ENCODE results near the gene TCEA3.
A peak's percentile ranks its signal among the peaks of the same experiment; 100 is the strongest.

Gene TCEA3

DNA sequence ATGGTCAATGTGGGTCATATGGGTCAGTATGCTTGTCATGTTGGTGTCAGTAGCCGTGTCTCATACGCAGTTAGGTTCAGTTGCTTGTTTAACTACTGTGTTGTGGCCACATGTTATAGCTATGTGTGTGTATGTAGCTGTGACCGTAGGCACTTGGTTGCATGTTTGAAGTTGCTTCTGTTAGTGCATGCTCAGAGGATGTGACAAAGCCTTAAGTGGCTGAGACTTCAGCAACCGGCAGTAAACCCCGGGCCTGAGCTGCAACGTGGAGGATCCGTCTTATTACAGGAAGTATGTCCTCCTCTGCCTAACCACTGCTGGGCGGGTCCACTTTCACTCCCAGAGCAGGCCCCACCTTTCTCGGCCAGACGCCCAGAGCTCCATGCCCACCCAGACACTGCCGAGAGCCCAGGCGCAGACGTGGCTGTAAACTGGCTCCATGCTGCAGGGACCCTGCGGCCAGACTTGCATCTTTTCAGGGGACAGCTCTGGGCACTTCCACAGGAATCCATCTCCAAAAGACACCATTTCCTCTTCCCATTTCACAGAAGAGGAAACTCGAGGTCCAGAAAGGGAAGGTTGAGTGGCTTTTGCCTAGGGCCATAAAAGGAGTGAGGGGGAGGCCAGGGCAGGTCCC lies 2.2 kb downstream of the TCEA3 start:
- H3K4me3 ChIP-seq (ENCODE audit: low read length): no peak overlapping the region
- no peak for TF ChIP-seq CTCF (conservative IDR thresholded peaks at IDR 0.05; ENCODE audit: low read depth, low read length)
- no peak for DNase-seq (ENCODE audit: low read depth)

DNA sequence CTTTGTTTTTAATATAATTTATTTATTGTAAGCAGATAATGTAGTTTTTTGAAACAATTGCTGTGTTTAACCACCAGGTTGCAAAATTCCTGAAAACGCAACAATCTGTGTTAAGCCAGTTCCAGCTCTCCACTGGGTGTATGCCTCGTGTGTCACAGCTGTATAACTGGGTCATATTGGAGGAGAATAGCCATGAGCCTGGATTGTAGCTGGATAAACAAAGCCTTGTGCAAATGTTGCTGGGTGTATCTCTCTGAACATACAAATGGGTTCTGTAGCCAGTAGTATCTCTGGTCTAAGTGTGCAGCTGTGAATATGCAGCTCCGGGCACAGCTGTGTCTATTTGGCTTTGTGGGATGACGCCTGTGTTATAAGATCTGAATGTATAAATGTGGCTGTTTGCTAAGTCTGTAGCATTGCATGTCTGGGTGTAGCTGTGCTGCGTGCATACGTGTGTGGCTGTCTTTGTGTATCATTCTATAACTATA lies 2.8 kb downstream of the TCEA3 start:
- TF ChIP-seq CTCF (conservative IDR thresholded peaks at IDR 0.05; ENCODE audit: low read depth, low read length): peak; percentile 18
- no peak overlapping the region for H3K4me3 ChIP-seq (ENCODE audit: low read length)
- DNase-seq (ENCODE audit: low read depth): no peak

DNA sequence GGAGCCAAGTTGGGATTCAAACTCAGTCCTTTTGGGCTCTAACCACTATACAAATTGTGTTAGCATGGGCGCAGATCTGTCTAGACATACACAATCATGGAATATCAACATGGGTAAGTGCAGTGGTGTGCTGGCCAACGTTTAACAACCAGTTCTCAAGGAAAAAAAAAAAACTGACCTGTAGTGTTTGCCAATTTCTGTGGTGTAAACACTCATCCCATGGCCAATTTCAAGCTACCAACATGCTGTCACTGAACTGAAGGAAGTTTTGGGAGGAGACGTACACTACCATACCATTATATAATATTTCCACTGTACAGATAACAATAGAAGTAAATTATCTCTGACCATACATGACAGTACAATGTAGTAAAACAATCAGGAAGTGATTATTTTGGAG lies 3.2 kb downstream of the TCEA3 start:
- no peak for DNase-seq (ENCODE audit: low read depth)
- TF ChIP-seq CTCF (conservative IDR thresholded peaks at IDR 0.05; ENCODE audit: low read depth, low read length): no peak
- no peak overlapping the region for H3K4me3 ChIP-seq (ENCODE audit: low read length)

DNA sequence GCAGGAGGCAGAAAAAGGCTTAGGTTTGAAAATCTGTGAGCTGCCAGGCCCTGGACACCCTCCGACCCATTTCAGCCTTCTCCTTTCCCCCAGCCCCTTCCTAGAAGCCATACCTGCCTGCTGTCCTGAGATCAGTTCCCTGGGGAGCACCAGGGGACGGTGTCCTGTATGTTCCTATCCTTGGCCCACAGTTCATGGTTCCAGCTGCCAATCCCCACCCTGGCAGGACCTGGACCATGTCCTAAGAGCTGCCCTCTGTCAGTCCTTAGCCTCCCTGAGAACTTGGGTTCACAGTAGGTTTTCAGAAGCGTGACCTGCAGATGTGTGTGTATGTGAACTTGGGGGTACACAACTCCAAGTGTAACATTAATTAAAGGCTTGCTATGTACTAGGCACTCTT lies 3.8 kb downstream of the TCEA3 start:
- no peak for TF ChIP-seq CTCF (conservative IDR thresholded peaks at IDR 0.05; ENCODE audit: low read depth, low read length)
- no peak for DNase-seq (ENCODE audit: low read depth)
- no peak overlapping the region for H3K4me3 ChIP-seq (ENCODE audit: low read length)

DNA sequence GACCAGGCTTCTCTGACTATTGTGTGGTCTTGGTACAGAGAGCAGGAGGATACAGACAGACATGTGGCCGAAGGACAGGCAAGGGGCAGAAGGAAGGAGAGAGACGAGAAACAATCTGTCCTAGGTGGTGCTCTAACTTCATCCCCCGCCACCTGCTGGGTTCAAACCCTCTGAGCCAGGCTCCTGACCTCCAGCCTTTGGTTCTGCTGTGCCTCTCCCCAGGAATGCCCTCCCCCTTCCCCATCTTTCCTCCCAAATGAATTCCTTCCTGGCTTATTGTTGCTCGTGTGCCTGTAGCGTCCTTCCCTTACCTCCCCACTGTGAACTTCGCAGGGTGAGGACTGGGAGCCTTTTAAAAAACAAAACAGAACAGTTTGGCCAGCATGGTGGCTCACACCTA lies 5.4 kb downstream of the TCEA3 start:
- no peak for TF ChIP-seq CTCF (conservative IDR thresholded peaks at IDR 0.05; ENCODE audit: low read depth, low read length)

DNA sequence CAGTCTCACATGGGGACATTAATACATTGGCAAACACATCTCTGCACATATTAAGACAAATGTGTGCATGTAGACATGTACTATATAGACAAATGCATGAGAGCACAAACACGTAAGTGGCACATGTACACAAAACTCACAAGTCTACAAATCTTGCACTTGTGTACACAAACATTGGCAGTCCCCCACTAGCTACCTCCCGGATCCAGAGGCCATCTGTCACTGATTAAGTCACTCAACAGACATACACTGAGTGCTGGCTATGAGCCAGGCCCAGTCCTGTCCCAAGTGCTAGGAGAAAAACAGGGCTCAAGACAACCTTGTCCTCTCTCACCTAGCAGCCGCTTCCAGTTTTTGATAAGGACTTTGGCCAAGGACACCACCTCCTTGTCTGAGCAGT lies 7.0 kb downstream of the TCEA3 start:
- H3K4me3 ChIP-seq (ENCODE audit: low read length): no peak overlapping the region
- DNase-seq (ENCODE audit: low read depth): no peak
- no peak for TF ChIP-seq CTCF (conservative IDR thresholded peaks at IDR 0.05; ENCODE audit: low read depth, low read length)

More for the DNA sequence above, 5.4 kb downstream of the TCEA3 start:
- no peak overlapping the region for H3K4me3 ChIP-seq (ENCODE audit: low read length)
- DNase-seq (ENCODE audit: low read depth): no peak

GRCh38 chr1:23416964-23417363 lies 7.6 kb downstream of the TCEA3 start:
- TF ChIP-seq CTCF (conservative IDR thresholded peaks at IDR 0.05; ENCODE audit: low read depth, low read length): no peak
- no peak for DNase-seq (ENCODE audit: low read depth)

More at GRCh38 chr1:23416964-23417363, 7.6 kb downstream of the TCEA3 start:
- no peak overlapping the region for H3K4me3 ChIP-seq (ENCODE audit: low read length)
